H1 (cell line): ENCODE results near the gene ACRBP. TPM values are rescaled to one million over a fixed set of nuclear protein-coding genes. Genes with fewer than 3 reads are reported as not detected.

Source experiments
- CTCF ChIA-PET: fragments of 300-600 bp; sonication (Branson Sonifier 250); formaldehyde crosslinking; loops from one replicate; lab custom pipeline; 2021; ENCODE audit not compliant: partially characterized antibody; lab: Charles Lee
- POLR2A ChIA-PET: fragments of 300-600 bp; sonication (Branson Sonifier 250); formaldehyde crosslinking; loops from one replicate; lab custom pipeline; 2021; ENCODE audit warnings: inconsistent platforms; ENCODE audit not compliant: partially characterized antibody; lab: Charles Lee
- DNase-seq, 2 experiments: peaks; one replicate each; pipeline versions ENCODE4 v3.0.0 to v3.0.0-alpha.2; 2010 to 2022; ENCODE audit warnings: low spot score in 2 of 2, low read depth in 1 of 2, mixed read lengths in 1 of 2
- FAIRE-seq: peaks from 2 replicates; lab custom pipeline; 2011; peaks lifted over from hg19 to GRCh38; lab: Jason Lieb, UNC
- H2AFZ ChIP-seq: 2 replicates; pipeline ENCODE4 v1.8.1; 2012; ENCODE audit warnings: low read length, inconsistent platforms
- H2AK5ac ChIP-seq: 2 replicates; pipeline ENCODE4 v1.6.1; 2013; ENCODE audit warnings: low read depth, low read length
- H2BK120ac ChIP-seq: replicated peaks from 2 replicates; pipeline ENCODE3; 2013; ENCODE audit warnings: low read depth, low read length, inconsistent platforms
- H2BK12ac ChIP-seq: 2 replicates; pipeline ENCODE4 v1.6.1; 2013; ENCODE audit warnings: low read depth, low read length
- H2BK15ac ChIP-seq: 2 replicates; pipeline ENCODE4 v1.6.1; 2013; ENCODE audit warnings: low read length
- H2BK20ac ChIP-seq: 2 replicates; pipeline ENCODE4 v1.6.1; 2013; ENCODE audit warnings: low read length
- H2BK5ac ChIP-seq: 2 replicates; pipeline ENCODE4 v1.6.1; 2013; ENCODE audit warnings: low read depth, low read length
- H3K14ac ChIP-seq: 2 replicates; pipeline ENCODE4 v1.6.1; 2013; ENCODE audit warnings: inconsistent platforms; ENCODE audit not compliant: insufficient read length
- H3K18ac ChIP-seq: 2 replicates; pipeline ENCODE4 v1.6.1; 2013; ENCODE audit warnings: low read length; ENCODE audit errors: extremely low read depth
- H3K23ac ChIP-seq: 2 replicates; pipeline ENCODE4 v1.6.1; 2013; ENCODE audit warnings: inconsistent platforms; ENCODE audit not compliant: insufficient read length
- H3K23me2 ChIP-seq: 2 replicates; pipeline ENCODE4 v1.6.1; 2013; ENCODE audit warnings: low read depth, low read length
- H3K27ac ChIP-seq: 2 replicates; pipeline ENCODE4 v1.6.1; 2011; ENCODE audit warnings: low read depth, low read length, inconsistent platforms
- H3K27me3 ChIP-seq, 4 experiments: replicated peaks in 1 of 4; 1 replicate in 1 of 4; 2 replicates in 3 of 4; pipeline versions ENCODE4 v1.6.1 to v1.8.1; 2011 to 2013; ENCODE audit warnings: low read length in 3 of 4, mild to moderate bottlenecking in 3 of 4, inconsistent platforms in 2 of 4, mixed read lengths in 2 of 4, moderate library complexity in 1 of 4; ENCODE audit not compliant: control insufficient read depth in 3 of 4, insufficient read depth in 3 of 4; ENCODE audit errors: extremely low read depth in 1 of 4
- H3K36me3 ChIP-seq, 4 experiments: 2 replicates each; pipeline versions ENCODE4 v1.6.1 to v1.8.1; 2011 to 2013; ENCODE audit warnings: mild to moderate bottlenecking in 4 of 4, low read length in 3 of 4, moderate library complexity in 2 of 4, control low read depth in 1 of 4, inconsistent platforms in 1 of 4; ENCODE audit not compliant: insufficient read depth in 4 of 4, control insufficient read depth in 2 of 4
- H3K4ac ChIP-seq: replicated peaks from 2 replicates; pipeline ENCODE3; 2013; ENCODE audit warnings: low read length, low read depth, mixed read lengths, inconsistent platforms; ENCODE audit not compliant: insufficient read length
- H3K4me1 ChIP-seq, 4 experiments: replicated peaks in 1 of 4; 1 replicate in 1 of 4; 2 replicates in 3 of 4; pipeline versions ENCODE4 v1.6.1 to v1.8.1; 2011 to 2013; ENCODE audit warnings: low read length in 3 of 4, inconsistent platforms in 2 of 4, mixed read lengths in 1 of 4; ENCODE audit not compliant: insufficient read depth in 4 of 4, control insufficient read depth in 3 of 4
- H3K4me2 ChIP-seq, 2 experiments: 2 replicates each; pipeline versions ENCODE4 v1.6.1 to v1.8.1; 2011 to 2013; ENCODE audit warnings: low read depth in 2 of 2, low read length in 2 of 2, control low read depth in 1 of 2, inconsistent platforms in 1 of 2, mild to moderate bottlenecking in 1 of 2; ENCODE audit not compliant: insufficient read depth in 1 of 2
- H3K4me3 ChIP-seq, 4 experiments: fragments of 200-600, 300-600 bp in 1 of 4; sonication (generic), shearing (Covaris generic), sonication (Bioruptor Twin) in 1 of 4; 2 replicates each; pipeline versions ENCODE4 v1.5.1 to v1.8.1; 2011 to 2016; ENCODE audit warnings: low read length in 4 of 4, low read depth in 3 of 4, control low read depth in 2 of 4, inconsistent platforms in 2 of 4, mild to moderate bottlenecking in 2 of 4, mixed read lengths in 1 of 4, moderate library complexity in 1 of 4; ENCODE audit not compliant: insufficient read depth in 2 of 4; ENCODE audit errors: extremely low read depth in 1 of 4
- H3K56ac ChIP-seq: replicated peaks from 2 replicates; pipeline ENCODE3; 2013; ENCODE audit warnings: low read depth, mild to moderate bottlenecking, mixed read lengths, low read length, inconsistent platforms; ENCODE audit not compliant: insufficient read length
- H3K79me1 ChIP-seq: 2 replicates; pipeline ENCODE4 v1.6.1; 2013; ENCODE audit warnings: low read depth, low read length, control low read depth
- H3K79me2 ChIP-seq, 2 experiments: 2 replicates each; pipeline versions ENCODE4 v1.6.1 to v1.8.1; 2012 to 2013; ENCODE audit warnings: low read length in 2 of 2, mild to moderate bottlenecking in 2 of 2, inconsistent platforms in 1 of 2; ENCODE audit not compliant: insufficient read depth in 2 of 2, control insufficient read depth in 1 of 2
- H3K9ac ChIP-seq, 4 experiments: replicated peaks in 1 of 4; 1 replicate in 1 of 4; 2 replicates in 3 of 4; pipeline versions ENCODE4 v1.6.1 to v1.8.1; 2011 to 2013; ENCODE audit warnings: low read depth in 3 of 4, low read length in 3 of 4, control low read depth in 2 of 4, mild to moderate bottlenecking in 2 of 4, moderate library complexity in 2 of 4, inconsistent platforms in 1 of 4; ENCODE audit errors: extremely low read depth in 1 of 4
- H3K9me3 ChIP-seq, 2 experiments: 2 replicates each; pipeline versions ENCODE4 v1.6.1 to v1.8.1; 2012 to 2013; ENCODE audit warnings: mild to moderate bottlenecking in 2 of 2, moderate library complexity in 2 of 2, control low read depth in 1 of 2, inconsistent platforms in 1 of 2, low read depth in 1 of 2, low read length in 1 of 2, mixed read lengths in 1 of 2; ENCODE audit not compliant: insufficient read depth in 2 of 2
- H4K20me1 ChIP-seq, 2 experiments: replicated peaks in 1 of 2; 2 replicates each; pipeline versions ENCODE3 to v1.8.1; 2011 to 2013; ENCODE audit warnings: inconsistent platforms in 2 of 2, low read length in 2 of 2, mild to moderate bottlenecking in 1 of 2; ENCODE audit not compliant: insufficient read depth in 2 of 2, control insufficient read depth in 1 of 2
- H4K5ac ChIP-seq: 2 replicates; pipeline ENCODE4 v1.6.1; 2013; ENCODE audit warnings: low read length, low read depth, mixed read lengths, inconsistent platforms; ENCODE audit not compliant: insufficient read length
- H4K8ac ChIP-seq: 2 replicates; pipeline ENCODE4 v1.8.0; 2013; ENCODE audit warnings: mild to moderate bottlenecking, moderate library complexity, low read length, inconsistent platforms; ENCODE audit not compliant: insufficient read depth; ENCODE audit errors: extremely low read depth
- H4K91ac ChIP-seq: replicated peaks from 2 replicates; pipeline ENCODE3; 2013; ENCODE audit warnings: low read length, mixed read lengths, inconsistent platforms; ENCODE audit not compliant: insufficient read length
- CTCF ChIP-seq, 3 experiments: IDR thresholded peaks; 1 replicate in 2 of 3; 2 replicates in 1 of 3; pipeline versions ENCODE4 v1.5.1 to v1.6.1; 2011; ENCODE audit warnings: low read length in 3 of 3, mild to moderate bottlenecking in 3 of 3, inconsistent platforms in 2 of 3, low read depth in 1 of 3, moderate library complexity in 1 of 3; ENCODE audit not compliant: insufficient read depth in 1 of 3; ENCODE audit errors: control extremely low read depth in 1 of 3
- E2F6 ChIP-seq: IDR thresholded peaks from 2 replicates; pipeline ENCODE4 v1.6.1; 2012; ENCODE audit warnings: inconsistent platforms
- FOSL1 ChIP-seq: IDR thresholded peaks from 2 replicates; pipeline ENCODE4 v1.6.1; 2011; ENCODE audit warnings: mild to moderate bottlenecking, low read depth, low read length, moderate library complexity; ENCODE audit not compliant: insufficient read depth
- RAD21 ChIP-seq, 2 experiments: IDR thresholded peaks in 1 of 2; conservative IDR thresholded peaks in 1 of 2; 2 replicates each; pipeline ENCODE4 v1.6.1; 2011; ENCODE audit warnings: low read depth in 2 of 2, low read length in 2 of 2, improper control_type of control experiment in 1 of 2, inconsistent platforms in 1 of 2, mild to moderate bottlenecking in 1 of 2, moderate library complexity in 1 of 2
- SP1 ChIP-seq: IDR thresholded peaks from 2 replicates; pipeline ENCODE4 v1.6.1; 2011; ENCODE audit warnings: low read depth, low read length
- TBP ChIP-seq: IDR thresholded peaks from 2 replicates; pipeline ENCODE4 v1.6.1; 2011; ENCODE audit warnings: low read depth, low read length, improper control_type of control experiment
- WGBS, 2 experiments: shearing (Covaris generic) in 1 of 2; methylation state at CpG; one replicate each; pipeline versions ENCODE4 v1.1.6 to v1.1.7; 2013 to 2015; ENCODE audit warnings: low lambda C conversion rate in 2 of 2, mixed read lengths in 2 of 2, inconsistent platforms in 1 of 2, low coverage in 1 of 2, missing lambda C conversion rate in 1 of 2; ENCODE audit not compliant: insufficient replicate concordance in 2 of 2, insufficient coverage in 1 of 2, insufficient read length in 1 of 2; ENCODE audit errors: extremely low coverage in 1 of 2, missing lambda C conversion rate in 1 of 2; 5-methylcytosine and 5-hydroxymethylcytosine counted together
- polyA plus RNA-seq, 7 experiments: library from polyadenylated mRNA; depleted of rRNA in 3 of 7; stranded (reverse) in 5 of 7; unstranded in 2 of 7; fragments of >200 nt in 5 of 7; fragments of 200-250 nt in 2 of 7; gene quantifications; 1 replicate in 5 of 7; 2 replicates in 1 of 7; 4 replicates in 1 of 7; pipeline versions ENCODE4 v1.2.1 to v1.2.3, GENCODE V29; 2011 to 2013; ENCODE audit warnings: missing spikeins in 2 of 7, mixed read lengths in 2 of 7
- total RNA-seq: library from RNA; stranded (reverse); fragmentation: NEBNext Ultra II Directional; extraction: Animal tissue kit (Norgen Biotek cat#: 25700); gene quantifications from 2 replicates; pipeline ENCODE4 v1.2.1, GENCODE V29; 2021

ACRBP gene
- total and polyA plus RNA-seq, 2 of the 8 experiments (the other 6 are each of a cell fraction or from before 2014, with no cell fraction given): 0.80 to 5.2 TPM

GRCh38 chr12:6644903-6645302 is 2.3 kb downstream of the ACRBP start:
- peak overlapping the region; percentile 89; the same call in 1 of the 2 replicates for H2BK15ac ChIP-seq
- FAIRE-seq (peak; percentile 66), DNase-seq (peak in 1 of 2 experiments; percentile 53)
- H3K56ac ChIP-seq: no peak overlapping the region
- 54% methylated on average over 5 of the region's 5 CpGs; no CpG with 5 or more reads in 1 of the 2 experiments for WGBS, 2 experiments
- no peak overlapping the region for H2BK120ac ChIP-seq
- no peaks in the 10 kb centered on the region; a peak in 1 of 8 replicates for H3K36me3 ChIP-seq
- H3K18ac ChIP-seq: no peak overlapping the region
- CTCF ChIA-PET: interaction anchor here (0.7 to 6.3 kb wide), 23 partner anchors 10 to 221 kb away, joined by 3 to 146 read pairs (median 4); partner anchors contain the start of genes LPAR5, MLF2 and ZNF384
- no peak overlapping the region for H3K4me3 ChIP-seq
- peaks cover 0 to 5% (median under 1%) of the 10 kb centered on the region in 4 experiments; a peak in 2 of 7 replicates for H3K4me1 ChIP-seq
- H4K8ac ChIP-seq: no peak overlapping the region
- 0 out of 2 replicates have a peak overlapping the region, but pooled peaks have one; percentile 76 for H2BK12ac ChIP-seq
- no peak overlapping the region for H3K23ac ChIP-seq
- no peak overlapping the region for H3K27ac ChIP-seq
- H3K23me2 ChIP-seq: peaks cover 4% of the 10 kb centered on the region; the same call in 1 of the 2 replicates
- no peak overlapping the region for H2BK5ac ChIP-seq
- H2BK20ac ChIP-seq: no peak overlapping the region
- no peak overlapping the region for H3K14ac ChIP-seq
- H3K79me1 ChIP-seq: no peaks in the 10 kb centered on the region
- H3K4me2 ChIP-seq: no peak overlapping the region
- H3K79me2 ChIP-seq: no peaks in the 10 kb centered on the region
- H3K9ac ChIP-seq: no peak overlapping the region
- H2AK5ac ChIP-seq: no peak overlapping the region
- H4K5ac ChIP-seq: no peak overlapping the region
- no peaks in the 10 kb centered on the region for H4K20me1 ChIP-seq
- H2AFZ ChIP-seq: 0 out of 2 replicates have a peak overlapping the region, but pooled peaks have one; percentile 72
- peak; percentile 66 to 74 for TF ChIP-seq RAD21 (IDR thresholded peaks at IDR 0.05 in 1 of 2, conservative IDR thresholded peaks at IDR 0.05 in 1 of 2; ENCODE audit: low read depth in 2 of 2, low read length in 2 of 2)
- no peak for TF ChIP-seq FOSL1
- peak; percentile 48 to 64 (median 63) for TF ChIP-seq CTCF (IDR thresholded peaks at IDR 0.05; ENCODE audit: control extremely low read depth in 1 of 3, insufficient read depth in 1 of 3, low read depth in 1 of 3, low read length in 3 of 3)
- TF ChIP-seq TBP: no peak
- TF ChIP-seq E2F6: peak; percentile 51
- no peak for TF ChIP-seq SP1
- no peak overlapping the region for H3K4ac ChIP-seq
- H3K9me3 ChIP-seq: no peaks in the 10 kb centered on the region
- peaks cover 3 to 7% (median 6%) of the 10 kb centered on the region in 4 experiments; a peak in 4 of 7 replicates for H3K27me3 ChIP-seq
- no peak overlapping the region for H4K91ac ChIP-seq
- POLR2A ChIA-PET: interaction anchor here (0.7 to 3.3 kb wide), 11 partner anchors 10 to 111 kb away, joined by 3 to 18 read pairs (median 4); partner anchors contain the start of genes GAPDH, LPAR5 and ZNF384
